BJ (cell line): ENCODE data around the gene FBXL7. TPM values are rescaled to one million over a fixed set of nuclear protein-coding genes. Genes with fewer than 3 reads are reported as not detected.

Experiments used
- CTCF ChIA-PET: fragments of 350-600 bp; formaldehyde crosslinking; extraction: SDS; loops from one replicate; lab custom pipeline; 2021; ENCODE audit warnings: antibody characterized with exemption, inconsistent platforms; lab: Yijun Ruan, JAX
- POLR2A ChIA-PET: fragments of 300-600 bp; sonication (Branson Sonifier 250); formaldehyde crosslinking; extraction: SDS; loops from one replicate; lab custom pipeline; 2021; ENCODE audit warnings: antibody characterized with exemption; lab: Charles Lee
- DNase-seq: peaks from one replicate; pipeline ENCODE4 v3.0.0-alpha.2; 2011; ENCODE audit warnings: low read depth
- H3K27me3 ChIP-seq: 2 replicates; pipeline ENCODE4 v1.6.0; 2011; ENCODE audit warnings: low read length; ENCODE audit not compliant: control insufficient read depth, insufficient read depth
- H3K36me3 ChIP-seq: 2 replicates; pipeline ENCODE4 v1.5.1; 2011; ENCODE audit warnings: low read length; ENCODE audit not compliant: control insufficient read depth, insufficient read depth
- H3K4me3 ChIP-seq: 2 replicates; pipeline ENCODE4 v1.5.1; 2011; ENCODE audit warnings: low read depth, mild to moderate bottlenecking, control low read depth, low read length
- polyA plus RNA-seq: library from polyadenylated mRNA; depleted of rRNA; stranded (reverse); fragments of >200 nt; gene quantifications from 2 replicates; pipeline ENCODE4 v1.2.3, GENCODE V29; 2011
- TF ChIP-seq, protein P1 (sequence below): IDR thresholded peaks from 2 replicates; pipeline ENCODE4 v1.5.1; 2011; ENCODE audit warnings: low read depth, mild to moderate bottlenecking, control low read depth, inconsistent platforms, low read length, moderate library complexity; ENCODE audit not compliant: insufficient read depth

Gene FBXL7
- polyA plus RNA-seq, 1 experiment = 23.2 TPM

DNA sequence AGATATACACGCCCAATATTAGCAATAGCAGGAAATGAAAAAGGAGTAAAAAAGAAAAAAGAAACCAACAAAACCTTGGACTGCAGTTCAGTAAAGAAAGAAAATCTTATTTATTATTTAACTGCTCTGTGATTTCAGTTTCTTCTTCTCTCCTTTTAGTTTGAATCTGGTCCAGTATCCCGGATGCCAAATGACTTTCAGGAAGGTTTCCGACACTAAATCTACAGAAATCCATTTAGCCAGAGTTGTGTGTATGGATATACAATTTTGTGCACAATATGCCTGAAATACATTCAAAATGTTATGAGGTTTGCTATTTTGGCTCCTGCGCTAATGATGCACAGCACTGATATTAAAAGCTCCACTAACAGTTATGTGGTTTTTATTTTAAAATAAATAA lies 64.5 kb downstream of the FBXL7 start:
- TF ChIP-seq, protein P1, sequence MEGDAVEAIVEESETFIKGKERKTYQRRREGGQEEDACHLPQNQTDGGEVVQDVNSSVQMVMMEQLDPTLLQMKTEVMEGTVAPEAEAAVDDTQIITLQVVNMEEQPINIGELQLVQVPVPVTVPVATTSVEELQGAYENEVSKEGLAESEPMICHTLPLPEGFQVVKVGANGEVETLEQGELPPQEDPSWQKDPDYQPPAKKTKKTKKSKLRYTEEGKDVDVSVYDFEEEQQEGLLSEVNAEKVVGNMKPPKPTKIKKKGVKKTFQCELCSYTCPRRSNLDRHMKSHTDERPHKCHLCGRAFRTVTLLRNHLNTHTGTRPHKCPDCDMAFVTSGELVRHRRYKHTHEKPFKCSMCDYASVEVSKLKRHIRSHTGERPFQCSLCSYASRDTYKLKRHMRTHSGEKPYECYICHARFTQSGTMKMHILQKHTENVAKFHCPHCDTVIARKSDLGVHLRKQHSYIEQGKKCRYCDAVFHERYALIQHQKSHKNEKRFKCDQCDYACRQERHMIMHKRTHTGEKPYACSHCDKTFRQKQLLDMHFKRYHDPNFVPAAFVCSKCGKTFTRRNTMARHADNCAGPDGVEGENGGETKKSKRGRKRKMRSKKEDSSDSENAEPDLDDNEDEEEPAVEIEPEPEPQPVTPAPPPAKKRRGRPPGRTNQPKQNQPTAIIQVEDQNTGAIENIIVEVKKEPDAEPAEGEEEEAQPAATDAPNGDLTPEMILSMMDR = no peak
- ChIA-PET POLR2A (no interaction called here), CTCF (interaction anchor here (3.5 kb wide), 1 partner anchor 10 kb away, joined by 12 read pairs; no protein-coding TSS in a partner anchor)

DNA sequence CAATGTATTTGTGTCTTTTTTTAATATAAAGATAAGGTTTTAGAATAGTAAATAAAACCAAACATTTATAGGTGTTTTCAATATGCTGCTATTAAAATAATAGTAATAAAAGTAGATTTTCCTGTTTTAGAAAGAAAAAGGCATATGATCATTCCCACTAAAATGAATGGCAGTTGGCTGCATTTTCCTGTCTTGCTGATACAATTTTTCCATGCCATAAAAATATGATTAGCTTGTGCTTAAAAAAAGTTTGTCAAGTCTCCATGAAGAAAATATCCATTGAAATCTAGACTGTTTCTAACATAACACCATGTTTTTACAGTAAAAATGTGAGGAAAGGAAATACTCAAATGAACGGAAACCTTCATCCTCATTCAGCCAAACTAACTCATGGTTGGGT lies 65.0 kb downstream of the FBXL7 start:
- CTCF ChIA-PET = interaction anchor here (3.5 kb wide), 1 partner anchor 10 kb away, joined by 12 read pairs; no protein-coding TSS in a partner anchor
- no peak overlapping the region for H3K4me3 ChIP-seq
- no peak for DNase-seq
- H3K27me3 ChIP-seq = no peaks in the 10 kb centered on the region
- no peaks in the 10 kb centered on the region for H3K36me3 ChIP-seq
- TF ChIP-seq, protein P1 = no peak
- POLR2A ChIA-PET = no interaction called here

More for the DNA sequence above, 64.5 kb downstream of the FBXL7 start:
- Histone ChIP-seq H3K36me3 (no peaks in the 10 kb centered on the region), H3K27me3 (no peaks in the 10 kb centered on the region), H3K4me3 (no peak overlapping the region)
- no peak for DNase-seq

DNA sequence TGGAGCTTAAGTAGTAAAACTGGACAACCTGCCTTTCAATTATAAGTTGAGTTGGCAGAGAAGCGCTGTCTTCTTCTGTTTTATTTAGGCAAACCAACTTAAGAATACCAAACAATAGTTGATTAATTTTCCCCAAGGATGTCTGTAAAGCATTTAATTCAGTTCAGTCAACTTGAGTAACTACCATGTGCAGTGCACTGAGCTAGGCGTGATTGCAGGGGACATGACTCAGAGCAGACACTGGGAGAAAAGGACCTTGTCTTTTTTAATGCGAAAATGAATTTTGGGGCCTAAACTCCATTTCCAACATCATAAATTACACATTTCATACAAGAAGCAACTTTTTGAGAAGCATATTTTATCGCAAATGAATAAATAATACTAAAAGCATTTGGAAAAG lies 66.3 kb downstream of the FBXL7 start:
- TF ChIP-seq, protein P1 = no peak
- Histone ChIP-seq H3K4me3 (no peak overlapping the region), H3K27me3 (no peaks in the 10 kb centered on the region), H3K36me3 (no peaks in the 10 kb centered on the region)
- ChIA-PET CTCF (interaction anchor here (3.5 kb wide), 1 partner anchor 8 kb away, joined by 12 read pairs; no protein-coding TSS in a partner anchor), POLR2A (no interaction called here)
- no peak for DNase-seq

DNA sequence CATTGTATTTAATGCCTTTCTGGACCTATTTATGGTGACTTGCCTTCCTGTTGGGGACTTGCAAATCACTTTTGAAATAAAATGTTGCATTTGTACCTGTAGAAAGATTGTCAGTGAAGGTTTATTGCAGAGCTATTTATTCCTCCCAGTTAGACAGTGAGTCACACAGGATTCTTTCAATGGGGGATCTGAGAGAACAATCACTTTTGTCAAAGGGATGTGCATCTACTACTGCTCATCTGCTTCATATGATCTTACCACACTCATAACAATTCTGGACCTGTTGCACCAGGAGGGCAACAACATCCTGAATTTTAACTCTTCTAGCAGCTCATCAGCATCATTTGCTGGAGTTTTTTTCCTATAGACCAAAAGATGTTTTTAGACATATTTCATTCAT lies 66.8 kb downstream of the FBXL7 start:
- CTCF ChIA-PET = interaction anchor here (3.5 kb wide), 1 partner anchor 8 kb away, joined by 12 read pairs; no protein-coding TSS in a partner anchor
- no peak for DNase-seq
- TF ChIP-seq, protein P1 = no peak
- H3K36me3 ChIP-seq = no peaks in the 10 kb centered on the region
- H3K27me3 ChIP-seq = no peaks in the 10 kb centered on the region
- POLR2A ChIA-PET = no interaction called here
- H3K4me3 ChIP-seq = no peak overlapping the region

DNA sequence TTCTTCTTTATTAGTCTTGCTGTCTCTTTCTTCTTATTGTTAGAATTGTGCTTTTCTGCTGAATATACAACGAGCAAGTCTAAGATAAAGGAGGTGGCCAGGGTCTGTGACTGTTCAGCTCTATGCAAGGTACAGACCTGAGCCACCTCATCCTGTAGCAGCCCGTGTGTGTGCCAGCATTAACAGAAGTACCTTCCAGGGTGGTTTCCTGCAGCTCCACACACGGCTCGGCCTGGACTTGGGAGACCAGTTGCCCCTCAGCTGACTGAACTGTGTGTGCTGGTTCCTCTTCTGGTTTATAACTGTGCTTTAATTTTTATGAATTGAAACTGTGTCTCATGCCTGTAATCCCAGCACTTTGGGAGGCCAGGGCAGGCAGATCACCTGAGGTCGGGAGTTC lies 70.5 kb downstream of the FBXL7 start:
- Histone ChIP-seq H3K36me3 (no peaks in the 10 kb centered on the region), H3K27me3 (no peaks in the 10 kb centered on the region), H3K4me3 (no peak overlapping the region)
- POLR2A ChIA-PET = no interaction called here
- TF ChIP-seq, protein P1 = no peak
- CTCF ChIA-PET = interaction anchor here (0.5 kb wide), 1 partner anchor 1557 kb away, joined by 3 read pairs; no protein-coding TSS in a partner anchor
- no peak for DNase-seq
